ENCODE measurements around the gene ZC3H11A. TPM values are rescaled to one million over a fixed set of nuclear protein-coding genes. Genes with fewer than 3 reads are reported as not detected.

The ZC3H11A gene
- total and polyA plus RNA-seq, 2 of the 13 experiments (the other 11 are each of a cell fraction or from before 2014, with no cell fraction given) = 56.9 to 59.7 TPM

GRCh38 chr1:203805689-203806088, 10.3 kb downstream of the ZC3H11A start (continued):
- TF ChIP-seq ZNF142 (CRISPR knock-in tag; IDR thresholded peaks at IDR 0.05) = no peak
- TF ChIP-seq ZNF337 (CRISPR knock-in tag; IDR thresholded peaks at IDR 0.05; ENCODE audit: borderline replicate concordance, low read depth) = no peak
- TF ChIP-seq ZNF615 (CRISPR knock-in tag; IDR thresholded peaks at IDR 0.05; ENCODE audit: borderline replicate concordance) = no peak
- TF ChIP-seq ZNF558 (CRISPR knock-in tag; IDR thresholded peaks at IDR 0.05; ENCODE audit: borderline replicate concordance) = no peak

DNA sequence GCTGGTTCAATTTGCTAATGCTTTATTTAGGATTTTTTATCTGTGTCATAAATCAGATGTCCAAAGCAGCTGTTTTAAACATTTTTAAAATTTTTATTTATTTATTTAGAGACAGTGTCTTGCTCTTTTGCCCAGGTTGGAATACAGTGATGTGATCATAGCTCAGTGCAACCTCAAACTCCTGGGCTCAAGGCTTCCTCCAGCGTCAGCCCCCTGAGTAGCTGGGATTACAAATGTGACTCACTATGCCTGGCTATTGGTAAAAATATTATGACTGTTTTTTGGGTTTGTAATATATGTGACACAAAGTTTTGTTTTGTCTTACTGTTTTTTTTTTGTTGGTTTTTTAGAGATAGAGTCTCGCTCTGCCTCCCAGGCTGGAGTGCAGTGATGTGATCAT, 11.8 kb downstream of the ZC3H11A start:
- H3K4me3 ChIP-seq (replicated peaks in 1 of 3; ENCODE audit: insufficient read depth in 1 of 3, low read depth in 2 of 3, low read length in 3 of 3) = no peak overlapping the region
- H3K4me2 ChIP-seq (ENCODE audit: low read depth, low read length) = no peak overlapping the region
- ATAC-seq = no peak
- H2AFZ ChIP-seq (ENCODE audit: low read length) = no peak overlapping the region
- no peak overlapping the region for H3K9ac ChIP-seq (ENCODE audit: insufficient read depth, low read depth, low read length)
- no peaks in the 10 kb centered on the region for H3K4me1 ChIP-seq (ENCODE audit: insufficient read depth, low read length)
- no peaks in the 10 kb centered on the region; the same call in 1 of the 2 replicates for H4K20me1 ChIP-seq (ENCODE audit: insufficient read depth, low read length)
- CTCF ChIA-PET (ENCODE audit: low intra/inter-chr PET ratio, low total read pairs) = no interaction called here
- POLR2A ChIA-PET = interaction anchor here (1.0 kb wide), 1 partner anchor 11 kb away, joined by 4 read pairs; the partner anchor contains the start of genes ZBED6 and ZC3H11A
- no TSS peak for BruUV-seq (replicated peaks)
- H3K27ac ChIP-seq (ENCODE audit: extremely low read length, insufficient read depth, low read length) = no peak overlapping the region
- no peak for DNase-seq (ENCODE audit: low spot score)
- no peaks in the 10 kb centered on the region for H3K9me3 ChIP-seq (ENCODE audit: low read length)
- H3K79me2 ChIP-seq (ENCODE audit: insufficient read depth, low read length) = peaks cover 22% of the 10 kb centered on the region
- intact Hi-C loops (cut with micrococcal nuclease; ENCODE audit: unreplicated experiment) = no loop called here
- H3K36me3 ChIP-seq (replicated peaks in 1 of 2; ENCODE audit: control insufficient read depth in 1 of 2, insufficient read depth in 2 of 2, low read length in 2 of 2) = peaks cover 5 to 36% of the 10 kb centered on the region in 2 experiments
- WGBS (ENCODE audit: low lambda C conversion rate) = 98% methylated on average over 2 of the region's 2 CpGs
- no peak for FAIRE-seq
- no peaks in the 10 kb centered on the region for H3K27me3 ChIP-seq (ENCODE audit: control insufficient read depth in 1 of 2, insufficient read depth in 2 of 2, low read length in 2 of 2)
- in situ Hi-C loops (cut with HindIII; ENCODE audit: extremely low pct_ligation_motif_present, low pct_unique_long_range_greater_than_20kb) = no loop called here
- TF ChIP-seq NCOA1 (CRISPR knock-in tag; IDR thresholded peaks at IDR 0.05) (no peak), TBX2 (CRISPR knock-in tag; IDR thresholded peaks at IDR 0.05; ENCODE audit: borderline replicate concordance) (no peak)
